ENCODE measurements around the gene PPP1R3G. TPM values are rescaled to one million over a fixed set of nuclear protein-coding genes. Genes with fewer than 3 reads are reported as not detected.

Gene PPP1R3G
- total RNA-seq, 3 donors from 2014 or later = not detected

Other genes starting within 250 kb of the PPP1R3G start
- 10 to 100 TPM; 27.2 to 29.7 (median 28.5) TPM for gene RPP40, start 81.3 kb upstream of the PPP1R3G start, total RNA-seq
- 10 to 100 TPM; 49.2 to 50.6 (median 50.0) TPM for gene LYRM4, start 175.6 kb downstream of the PPP1R3G start, total RNA-seq
- gene FARS2, start 176.2 kb downstream of the PPP1R3G start, total RNA-seq = 10 to 100 TPM; 28.3 to 31.0 (median 29.9) TPM